NCI-H1694 (cell line): ENCODE data around the gene ZCWPW1.
"Not testable (repeated sequence)": the region's sequence is repeated elsewhere in the genome, so short reads cannot be mapped to it uniquely, and the experiment has no call there.

Source experiments
- DNase-seq: peaks from one replicate; lab custom pipeline; 2025; lab: John Stamatoyannopoulos, UW

Gene ZCWPW1

GRCh38 chr7:100372694-100373093, 55.8 kb downstream of the ZCWPW1 start:
- DNase-seq: no peak

- DNase-seq: no peak
Observed at GRCh38 chr7:100372256-100372655, 56.2 kb downstream of the ZCWPW1 start.

GRCh38 chr7:100371561-100372171, 56.8 kb downstream of the ZCWPW1 start:
- no peak for DNase-seq

GRCh38 chr7:100370746-100371145, 57.8 kb downstream of the ZCWPW1 start:
- no peak for DNase-seq

GRCh38 chr7:100370303-100370702, 58.2 kb downstream of the ZCWPW1 start:
- DNase-seq: no peak

GRCh38 chr7:100369105-100369504, 59.4 kb downstream of the ZCWPW1 start:
- no peak for DNase-seq

GRCh38 chr7:100367676-100368613, 60.6 kb downstream of the ZCWPW1 start:
- no peak for DNase-seq

GRCh38 chr7:100367251-100367620, 61.3 kb downstream of the ZCWPW1 start:
- DNase-seq: no peak

- DNase-seq: no peak
Observed at GRCh38 chr7:100366411-100367250, 61.9 kb downstream of the ZCWPW1 start.

- DNase-seq: not testable (repeated sequence)
Observed at GRCh38 chr7:100365998-100366367, 62.5 kb downstream of the ZCWPW1 start.

- DNase-seq: no peak
Observed at GRCh38 chr7:100364480-100364879, 64.0 kb downstream of the ZCWPW1 start.

GRCh38 chr7:100363797-100364196, 64.7 kb downstream of the ZCWPW1 start:
- DNase-seq: not testable (repeated sequence)

- no peak for DNase-seq
Observed at GRCh38 chr7:100363098-100363497, 65.4 kb downstream of the ZCWPW1 start.

- DNase-seq: no peak
Observed at GRCh38 chr7:100360135-100360854, 68.2 kb downstream of the ZCWPW1 start.

- DNase-seq: no peak
Observed at GRCh38 chr7:100358857-100359212, 69.7 kb downstream of the ZCWPW1 start.

- no peak for DNase-seq
Observed at GRCh38 chr7:100358027-100358856, 70.3 kb downstream of the ZCWPW1 start, which contains the start of gene PILRB. TSS of gene PILRB (plus strand) at chr7:100358117. CDS start at chr7:100358303, 186 bp downstream.

- DNase-seq: no peak
Observed at GRCh38 chr7:100357131-100357561, 71.4 kb downstream of the ZCWPW1 start.

GRCh38 chr7:100356416-100357068, 72.0 kb downstream of the ZCWPW1 start:
- DNase-seq: no peak

- DNase-seq: no peak
Observed at GRCh38 chr7:100353685-100354330, 74.7 kb downstream of the ZCWPW1 start.
